HEK293 (cell line): ENCODE results near the gene ACTR1A.
A peak's percentile ranks its signal among the peaks of the same experiment; 100 is the strongest.

Experiments
- HOXA7 ChIP-seq: sonication (generic); formaldehyde crosslinking; IDR thresholded peaks from 2 replicates; pipeline ENCODE4 v1.8.1; 2022; ENCODE audit warnings: missing genetic modification reagents, borderline replicate concordance
- KLF16 ChIP-seq: fragments of 450-650 bp; formaldehyde crosslinking; IDR thresholded peaks from 2 replicates; pipeline ENCODE4 v1.5.1; 2017; ENCODE audit warnings: missing biosample characterization, missing genetic modification characterization
- TCF7L2 ChIP-seq: IDR thresholded peaks from 2 replicates; pipeline ENCODE4 v1.6.1; 2011; ENCODE audit warnings: low read depth, mild to moderate bottlenecking, inconsistent platforms, low read length, moderate library complexity, borderline replicate concordance
- ZBTB20 ChIP-seq: fragments of 450-650 bp; formaldehyde crosslinking; IDR thresholded peaks from 2 replicates; pipeline ENCODE4 v1.5.1; 2016; ENCODE audit warnings: missing biosample characterization, missing genetic modification characterization
- ZBTB49 ChIP-seq: fragments of 450-650 bp; formaldehyde crosslinking; IDR thresholded peaks from 2 replicates; pipeline ENCODE4 v1.5.1; 2016; ENCODE audit warnings: missing biosample characterization, missing genetic modification characterization, low read depth
- ZFHX2 ChIP-seq: fragments of 450-650 bp; formaldehyde crosslinking; conservative IDR thresholded peaks from 2 replicates; pipeline ENCODE4 v1.5.1; 2016; ENCODE audit warnings: missing biosample characterization, missing genetic modification characterization
- ZNF112 ChIP-seq: fragments of 450-650 bp; formaldehyde crosslinking; IDR thresholded peaks from 2 replicates; pipeline ENCODE4 v1.5.0; 2017; ENCODE audit warnings: missing biosample characterization, missing genetic modification characterization
- ZNF138 ChIP-seq: fragments of 450-650 bp; formaldehyde crosslinking; IDR thresholded peaks from 2 replicates; pipeline ENCODE4 v1.5.1; 2016; ENCODE audit warnings: missing biosample characterization, missing genetic modification characterization, borderline replicate concordance
- ZNF140 ChIP-seq: fragments of 450-650 bp; formaldehyde crosslinking; IDR thresholded peaks from 2 replicates; pipeline ENCODE4 v1.5.1; 2016; ENCODE audit warnings: missing biosample characterization, missing genetic modification characterization
- ZNF155 ChIP-seq: fragments of 450-650 bp; formaldehyde crosslinking; IDR thresholded peaks from 2 replicates; pipeline ENCODE4 v1.5.1; 2016; ENCODE audit warnings: missing biosample characterization, missing genetic modification characterization
- ZNF157 ChIP-seq: fragments of 450-650 bp; formaldehyde crosslinking; IDR thresholded peaks from 2 replicates; pipeline ENCODE4 v1.5.1; 2016; ENCODE audit warnings: missing biosample characterization, missing genetic modification characterization
- ZNF19 ChIP-seq: fragments of 450-650 bp; formaldehyde crosslinking; IDR thresholded peaks from 2 replicates; pipeline ENCODE4; 2016; ENCODE audit warnings: missing biosample characterization, missing genetic modification characterization, low read depth
- ZNF24 ChIP-seq: fragments of 450-650 bp; formaldehyde crosslinking; IDR thresholded peaks from 2 replicates; pipeline ENCODE4 v1.5.1; 2016; ENCODE audit warnings: missing biosample characterization, missing genetic modification characterization
- ZNF350 ChIP-seq: fragments of 450-650 bp; formaldehyde crosslinking; IDR thresholded peaks from 2 replicates; pipeline ENCODE4 v1.5.0; 2017; ENCODE audit warnings: missing biosample characterization, mild to moderate bottlenecking, missing genetic modification characterization
- ZNF398 ChIP-seq: fragments of 450-650 bp; formaldehyde crosslinking; IDR thresholded peaks from 2 replicates; pipeline ENCODE4 v1.5.1; 2017; ENCODE audit warnings: missing biosample characterization, missing genetic modification characterization
- ZNF473 ChIP-seq: fragments of 450-650 bp; formaldehyde crosslinking; IDR thresholded peaks from 2 replicates; pipeline ENCODE4 v1.5.1; 2017; ENCODE audit warnings: missing biosample characterization, missing genetic modification characterization
- ZNF549 ChIP-seq: fragments of 450-650 bp; IDR thresholded peaks from 2 replicates; pipeline ENCODE4 v1.5.1; 2018; ENCODE audit warnings: missing biosample characterization, missing genetic modification characterization, mild to moderate bottlenecking, inconsistent platforms, moderate library complexity
- ZNF555 ChIP-seq: fragments of 450-650 bp; formaldehyde crosslinking; conservative IDR thresholded peaks from 2 replicates; pipeline ENCODE4 v1.5.1; 2017; ENCODE audit warnings: missing biosample characterization, mild to moderate bottlenecking, missing genetic modification characterization, inconsistent platforms
- ZNF561 ChIP-seq: fragments of 450-650 bp; IDR thresholded peaks from 2 replicates; pipeline ENCODE4 v1.5.1; 2018; ENCODE audit warnings: missing biosample characterization, missing genetic modification characterization, borderline replicate concordance
- ZNF580 ChIP-seq: fragments of 450-650 bp; formaldehyde crosslinking; IDR thresholded peaks from 2 replicates; pipeline ENCODE4 v1.5.1; 2016; ENCODE audit warnings: missing biosample characterization, missing genetic modification characterization
- ZNF610 ChIP-seq: fragments of 450-650 bp; formaldehyde crosslinking; IDR thresholded peaks from 2 replicates; pipeline ENCODE4 v1.5.1; 2016; ENCODE audit warnings: missing biosample characterization, missing genetic modification characterization, borderline replicate concordance
- ZNF654 ChIP-seq: fragments of 450-650 bp; formaldehyde crosslinking; IDR thresholded peaks from 2 replicates; pipeline ENCODE4 v1.5.1; 2016; ENCODE audit warnings: low read depth, missing biosample characterization, missing genetic modification characterization
- ZNF660 ChIP-seq: fragments of 450-650 bp; IDR thresholded peaks from 2 replicates; pipeline ENCODE4 v1.5.1; 2018; ENCODE audit warnings: missing biosample characterization, mild to moderate bottlenecking, missing genetic modification characterization
- ZNF76 ChIP-seq: fragments of 450-650 bp; formaldehyde crosslinking; IDR thresholded peaks from 2 replicates; pipeline ENCODE4; 2016; ENCODE audit warnings: low read depth, missing biosample characterization, missing genetic modification characterization, borderline replicate concordance
- ZNF837 ChIP-seq: fragments of 450-650 bp; formaldehyde crosslinking; IDR thresholded peaks from 2 replicates; pipeline ENCODE4 v1.5.1; 2016; ENCODE audit warnings: missing biosample characterization, missing genetic modification characterization
- ZSCAN4 ChIP-seq: fragments of 450-650 bp; formaldehyde crosslinking; IDR thresholded peaks from 2 replicates; pipeline ENCODE4 v1.5.1; 2017; ENCODE audit warnings: missing biosample characterization, missing genetic modification characterization
- TF ChIP-seq, protein P1 (sequence below): fragments of 450-650 bp; formaldehyde crosslinking; IDR thresholded peaks from 2 replicates; pipeline ENCODE4 v1.5.1; 2016; ENCODE audit warnings: missing biosample characterization, missing genetic modification characterization
- TF ChIP-seq, protein P2 (sequence below): IDR thresholded peaks from 2 replicates; pipeline ENCODE4 v1.6.1; 2011; ENCODE audit warnings: mild to moderate bottlenecking, low read depth, low read length, borderline replicate concordance
- TF ChIP-seq, protein P3 (sequence below): fragments of 450-650 bp; IDR thresholded peaks from 2 replicates; pipeline ENCODE4 v1.5.1; 2018; ENCODE audit warnings: missing biosample characterization, missing genetic modification characterization

Gene ACTR1A

GRCh38 chr10:102461187-102462054, 41.1 kb downstream of the ACTR1A start (continued):
- TF ChIP-seq ZNF398 (tag by site-specific recombination): no peak
- TF ChIP-seq, protein P1, sequence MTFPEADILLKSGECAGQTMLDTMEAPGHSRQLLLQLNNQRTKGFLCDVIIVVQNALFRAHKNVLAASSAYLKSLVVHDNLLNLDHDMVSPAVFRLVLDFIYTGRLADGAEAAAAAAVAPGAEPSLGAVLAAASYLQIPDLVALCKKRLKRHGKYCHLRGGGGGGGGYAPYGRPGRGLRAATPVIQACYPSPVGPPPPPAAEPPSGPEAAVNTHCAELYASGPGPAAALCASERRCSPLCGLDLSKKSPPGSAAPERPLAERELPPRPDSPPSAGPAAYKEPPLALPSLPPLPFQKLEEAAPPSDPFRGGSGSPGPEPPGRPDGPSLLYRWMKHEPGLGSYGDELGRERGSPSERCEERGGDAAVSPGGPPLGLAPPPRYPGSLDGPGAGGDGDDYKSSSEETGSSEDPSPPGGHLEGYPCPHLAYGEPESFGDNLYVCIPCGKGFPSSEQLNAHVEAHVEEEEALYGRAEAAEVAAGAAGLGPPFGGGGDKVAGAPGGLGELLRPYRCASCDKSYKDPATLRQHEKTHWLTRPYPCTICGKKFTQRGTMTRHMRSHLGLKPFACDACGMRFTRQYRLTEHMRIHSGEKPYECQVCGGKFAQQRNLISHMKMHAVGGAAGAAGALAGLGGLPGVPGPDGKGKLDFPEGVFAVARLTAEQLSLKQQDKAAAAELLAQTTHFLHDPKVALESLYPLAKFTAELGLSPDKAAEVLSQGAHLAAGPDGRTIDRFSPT (tag by site-specific recombination): peak; percentile 73; the same call in 1 of the 2 replicates
- TF ChIP-seq ZNF660 (tag by site-specific recombination): peak; percentile 41; the same call in 1 of the 2 replicates
- TF ChIP-seq ZNF140: no peak
- no peak for TF ChIP-seq ZNF138 (tag by site-specific recombination)
- TF ChIP-seq ZNF155 (tag by site-specific recombination): no peak
- peak; percentile 22; the same call in 1 of the 2 replicates for TF ChIP-seq ZNF24 (tag by site-specific recombination)
- TF ChIP-seq, protein P2, sequence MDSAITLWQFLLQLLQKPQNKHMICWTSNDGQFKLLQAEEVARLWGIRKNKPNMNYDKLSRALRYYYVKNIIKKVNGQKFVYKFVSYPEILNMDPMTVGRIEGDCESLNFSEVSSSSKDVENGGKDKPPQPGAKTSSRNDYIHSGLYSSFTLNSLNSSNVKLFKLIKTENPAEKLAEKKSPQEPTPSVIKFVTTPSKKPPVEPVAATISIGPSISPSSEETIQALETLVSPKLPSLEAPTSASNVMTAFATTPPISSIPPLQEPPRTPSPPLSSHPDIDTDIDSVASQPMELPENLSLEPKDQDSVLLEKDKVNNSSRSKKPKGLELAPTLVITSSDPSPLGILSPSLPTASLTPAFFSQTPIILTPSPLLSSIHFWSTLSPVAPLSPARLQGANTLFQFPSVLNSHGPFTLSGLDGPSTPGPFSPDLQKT: no peak
- no peak for TF ChIP-seq ZNF473 (tag by site-specific recombination)
- TF ChIP-seq ZNF555 (tag by site-specific recombination): no peak
- TF ChIP-seq ZBTB20 (tag by site-specific recombination): peak; percentile 97
- no peak for TF ChIP-seq HOXA7 (CRISPR knock-in tag)
- TF ChIP-seq ZNF19 (tag by site-specific recombination): no peak
- 0 out of 2 replicates have a peak, but pooled peaks have one; percentile 31 for TF ChIP-seq KLF16 (tag by site-specific recombination)
- peak; percentile 54; the same call in 1 of the 2 replicates for TF ChIP-seq ZFHX2 (tag by site-specific recombination)
- no peak for TF ChIP-seq ZNF580 (tag by site-specific recombination)
- no peak for TF ChIP-seq ZNF157
- TF ChIP-seq ZNF610 (tag by site-specific recombination): 0 out of 2 replicates have a peak, but pooled peaks have one; percentile 17
- TF ChIP-seq ZNF350: no peak
- TF ChIP-seq, protein P3, sequence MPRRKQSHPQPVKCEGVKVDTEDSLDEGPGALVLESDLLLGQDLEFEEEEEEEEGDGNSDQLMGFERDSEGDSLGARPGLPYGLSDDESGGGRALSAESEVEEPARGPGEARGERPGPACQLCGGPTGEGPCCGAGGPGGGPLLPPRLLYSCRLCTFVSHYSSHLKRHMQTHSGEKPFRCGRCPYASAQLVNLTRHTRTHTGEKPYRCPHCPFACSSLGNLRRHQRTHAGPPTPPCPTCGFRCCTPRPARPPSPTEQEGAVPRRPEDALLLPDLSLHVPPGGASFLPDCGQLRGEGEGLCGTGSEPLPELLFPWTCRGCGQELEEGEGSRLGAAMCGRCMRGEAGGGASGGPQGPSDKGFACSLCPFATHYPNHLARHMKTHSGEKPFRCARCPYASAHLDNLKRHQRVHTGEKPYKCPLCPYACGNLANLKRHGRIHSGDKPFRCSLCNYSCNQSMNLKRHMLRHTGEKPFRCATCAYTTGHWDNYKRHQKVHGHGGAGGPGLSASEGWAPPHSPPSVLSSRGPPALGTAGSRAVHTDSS: no peak
- no peak for TF ChIP-seq ZBTB49 (tag by site-specific recombination)
- no peak for TF ChIP-seq ZNF837 (tag by site-specific recombination)
- TF ChIP-seq TCF7L2: no peak
- TF ChIP-seq ZNF112 (tag by site-specific recombination): no peak
- no peak for TF ChIP-seq ZSCAN4
- TF ChIP-seq ZNF549 (tag by site-specific recombination): no peak
- TF ChIP-seq ZNF561: peak; percentile 92; the same call in 1 of the 2 replicates
- no peak for TF ChIP-seq ZNF654
- peak; percentile 90 for TF ChIP-seq ZNF76
